ENCODE data around the gene RMRP. TPM values are rescaled to one million over a fixed set of nuclear protein-coding genes. Genes with fewer than 3 reads are reported as not detected.

Gene RMRP
- total RNA-seq, 1 donor from 2014 or later, result 21,148 TPM

DNA sequence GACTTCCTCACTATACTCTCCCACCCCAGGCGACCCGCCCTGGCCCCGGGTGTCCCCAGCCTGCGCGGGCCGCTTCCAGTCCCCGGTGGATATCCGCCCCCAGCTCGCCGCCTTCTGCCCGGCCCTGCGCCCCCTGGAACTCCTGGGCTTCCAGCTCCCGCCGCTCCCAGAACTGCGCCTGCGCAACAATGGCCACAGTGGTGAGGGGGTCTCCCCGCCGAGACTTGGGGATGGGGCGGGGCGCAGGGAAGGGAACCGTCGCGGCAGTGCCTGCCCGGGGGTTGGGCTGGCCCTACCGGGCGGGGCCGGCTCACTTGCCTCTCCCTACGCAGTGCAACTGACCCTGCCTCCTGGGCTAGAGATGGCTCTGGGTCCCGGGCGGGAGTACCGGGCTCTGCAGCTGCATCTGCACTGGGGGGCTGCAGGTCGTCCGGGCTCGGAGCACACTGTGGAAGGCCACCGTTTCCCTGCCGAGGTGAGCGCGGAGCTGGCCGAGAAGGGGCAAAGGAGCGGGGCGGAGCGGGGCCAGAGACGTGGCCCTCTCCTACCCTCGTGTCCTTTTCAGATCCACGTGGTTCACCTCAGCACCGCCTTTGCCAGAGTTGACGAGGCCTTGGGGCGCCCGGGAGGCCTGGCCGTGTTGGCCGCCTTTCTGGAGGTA is 18.0 kb upstream of the RMRP start:
- no peaks in the 10 kb centered on the region for H3K9me3 Mint-ChIP-seq
- peaks cover 7% of the 10 kb centered on the region for H3K4me1 Mint-ChIP-seq
- peak overlapping the region; percentile 69 for H3K27ac Mint-ChIP-seq
- no peaks in the 10 kb centered on the region for H3K36me3 Mint-ChIP-seq
- peak; percentile 84 to 87 for DNase-seq (ENCODE audit: low spot score in 2 of 2, unreplicated experiment in 2 of 2)
- no peaks in the 10 kb centered on the region for H3K27me3 Mint-ChIP-seq (ENCODE audit: low read depth)
- TF ChIP-seq, protein P1, sequence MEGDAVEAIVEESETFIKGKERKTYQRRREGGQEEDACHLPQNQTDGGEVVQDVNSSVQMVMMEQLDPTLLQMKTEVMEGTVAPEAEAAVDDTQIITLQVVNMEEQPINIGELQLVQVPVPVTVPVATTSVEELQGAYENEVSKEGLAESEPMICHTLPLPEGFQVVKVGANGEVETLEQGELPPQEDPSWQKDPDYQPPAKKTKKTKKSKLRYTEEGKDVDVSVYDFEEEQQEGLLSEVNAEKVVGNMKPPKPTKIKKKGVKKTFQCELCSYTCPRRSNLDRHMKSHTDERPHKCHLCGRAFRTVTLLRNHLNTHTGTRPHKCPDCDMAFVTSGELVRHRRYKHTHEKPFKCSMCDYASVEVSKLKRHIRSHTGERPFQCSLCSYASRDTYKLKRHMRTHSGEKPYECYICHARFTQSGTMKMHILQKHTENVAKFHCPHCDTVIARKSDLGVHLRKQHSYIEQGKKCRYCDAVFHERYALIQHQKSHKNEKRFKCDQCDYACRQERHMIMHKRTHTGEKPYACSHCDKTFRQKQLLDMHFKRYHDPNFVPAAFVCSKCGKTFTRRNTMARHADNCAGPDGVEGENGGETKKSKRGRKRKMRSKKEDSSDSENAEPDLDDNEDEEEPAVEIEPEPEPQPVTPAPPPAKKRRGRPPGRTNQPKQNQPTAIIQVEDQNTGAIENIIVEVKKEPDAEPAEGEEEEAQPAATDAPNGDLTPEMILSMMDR (IDR thresholded peaks at IDR 0.05; ENCODE audit: unreplicated experiment), result no peak
- H3K4me3 Mint-ChIP-seq, result peak overlapping the region; percentile 70

DNA sequence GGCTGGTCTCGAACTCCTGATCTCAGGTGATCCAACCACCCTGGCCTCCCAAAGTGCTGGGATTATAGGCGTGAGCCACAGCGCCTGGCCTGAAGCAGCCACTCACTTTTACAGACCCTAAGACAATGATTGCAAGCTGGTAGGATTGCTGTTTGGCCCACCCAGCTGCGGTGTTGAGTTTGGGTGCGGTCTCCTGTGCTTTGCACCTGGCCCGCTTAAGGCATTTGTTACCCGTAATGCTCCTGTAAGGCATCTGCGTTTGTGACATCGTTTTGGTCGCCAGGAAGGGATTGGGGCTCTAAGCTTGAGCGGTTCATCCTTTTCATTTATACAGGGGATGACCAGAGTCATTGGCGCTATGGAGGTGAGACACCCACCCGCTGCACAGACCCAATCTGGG is 17.4 kb upstream of the RMRP start:
- TF ChIP-seq, protein P1 (IDR thresholded peaks at IDR 0.05; ENCODE audit: unreplicated experiment), result no peak
- Mint-ChIP-seq H3K9me3 (no peaks in the 10 kb centered on the region), H3K27ac (peak overlapping the region; percentile 34), H3K4me3 (peak overlapping the region; percentile 70), H3K4me1 (peaks cover 7% of the 10 kb centered on the region), H3K27me3 (ENCODE audit: low read depth) (no peaks in the 10 kb centered on the region), H3K36me3 (no peaks in the 10 kb centered on the region)
- no peak for DNase-seq (ENCODE audit: low spot score in 2 of 2, unreplicated experiment in 2 of 2)

DNA sequence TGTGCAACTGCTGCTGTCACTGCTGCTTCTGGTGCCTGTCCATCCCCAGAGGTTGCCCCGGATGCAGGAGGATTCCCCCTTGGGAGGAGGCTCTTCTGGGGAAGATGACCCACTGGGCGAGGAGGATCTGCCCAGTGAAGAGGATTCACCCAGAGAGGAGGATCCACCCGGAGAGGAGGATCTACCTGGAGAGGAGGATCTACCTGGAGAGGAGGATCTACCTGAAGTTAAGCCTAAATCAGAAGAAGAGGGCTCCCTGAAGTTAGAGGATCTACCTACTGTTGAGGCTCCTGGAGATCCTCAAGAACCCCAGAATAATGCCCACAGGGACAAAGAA is 16.2 kb upstream of the RMRP start:
- peak overlapping the region; percentile 70 for H3K4me3 Mint-ChIP-seq
- peaks cover 13% of the 10 kb centered on the region for H3K4me1 Mint-ChIP-seq
- no peaks in the 10 kb centered on the region for H3K27me3 Mint-ChIP-seq (ENCODE audit: low read depth)
- H3K36me3 Mint-ChIP-seq, result no peaks in the 10 kb centered on the region
- TF ChIP-seq, protein P1 (IDR thresholded peaks at IDR 0.05; ENCODE audit: unreplicated experiment), result no peak
- H3K27ac Mint-ChIP-seq, result no peak overlapping the region
- no peaks in the 10 kb centered on the region for H3K9me3 Mint-ChIP-seq
- DNase-seq (ENCODE audit: low spot score in 2 of 2, unreplicated experiment in 2 of 2), result no peak

DNA sequence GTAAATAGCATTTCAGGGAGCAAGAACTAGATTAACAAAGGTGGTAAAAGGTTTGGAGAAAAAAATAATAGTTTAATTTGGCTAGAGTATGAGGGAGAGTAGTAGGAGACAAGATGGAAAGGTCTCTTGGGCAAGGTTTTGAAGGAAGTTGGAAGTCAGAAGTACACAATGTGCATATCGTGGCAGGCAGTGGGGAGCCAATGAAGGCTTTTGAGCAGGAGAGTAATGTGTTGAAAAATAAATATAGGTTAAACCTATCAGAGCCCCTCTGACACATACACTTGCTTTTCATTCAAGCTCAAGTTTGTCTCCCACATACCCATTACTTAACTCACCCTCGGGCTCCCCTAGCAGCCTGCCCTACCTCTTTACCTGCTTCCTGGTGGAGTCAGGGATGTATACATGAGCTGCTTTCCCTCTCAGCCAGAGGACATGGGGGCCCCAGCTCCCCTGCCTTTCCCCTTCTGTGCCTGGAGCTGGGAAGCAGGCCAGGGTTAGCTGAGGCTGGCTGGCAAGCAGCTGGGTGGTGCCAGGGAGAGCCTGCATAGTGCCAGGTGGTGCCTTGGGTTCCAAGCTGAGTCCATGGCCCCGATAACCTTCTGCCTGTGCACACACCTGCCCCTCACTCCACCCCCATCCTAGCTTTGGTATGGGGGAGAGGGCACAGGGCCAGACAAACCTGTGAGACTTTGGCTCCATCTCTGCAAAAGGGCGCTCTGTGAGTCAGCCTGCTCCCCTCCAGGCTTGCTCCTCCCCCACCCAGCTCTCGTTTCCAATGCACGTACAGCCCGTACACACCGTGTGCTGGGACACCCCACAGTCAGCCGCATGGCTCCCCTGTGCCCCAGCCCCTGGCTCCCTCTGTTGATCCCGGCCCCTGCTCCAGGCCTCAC is 15.6 kb upstream of the RMRP start, which contains the start of gene CA9:
Gene CA9 (plus strand): TSS at position 797 of the 893 bp plus-strand sequence. CDS start 32 bp downstream, at position 829.
- DNase-seq (ENCODE audit: low spot score in 2 of 2, unreplicated experiment in 2 of 2), result no peak

DNA sequence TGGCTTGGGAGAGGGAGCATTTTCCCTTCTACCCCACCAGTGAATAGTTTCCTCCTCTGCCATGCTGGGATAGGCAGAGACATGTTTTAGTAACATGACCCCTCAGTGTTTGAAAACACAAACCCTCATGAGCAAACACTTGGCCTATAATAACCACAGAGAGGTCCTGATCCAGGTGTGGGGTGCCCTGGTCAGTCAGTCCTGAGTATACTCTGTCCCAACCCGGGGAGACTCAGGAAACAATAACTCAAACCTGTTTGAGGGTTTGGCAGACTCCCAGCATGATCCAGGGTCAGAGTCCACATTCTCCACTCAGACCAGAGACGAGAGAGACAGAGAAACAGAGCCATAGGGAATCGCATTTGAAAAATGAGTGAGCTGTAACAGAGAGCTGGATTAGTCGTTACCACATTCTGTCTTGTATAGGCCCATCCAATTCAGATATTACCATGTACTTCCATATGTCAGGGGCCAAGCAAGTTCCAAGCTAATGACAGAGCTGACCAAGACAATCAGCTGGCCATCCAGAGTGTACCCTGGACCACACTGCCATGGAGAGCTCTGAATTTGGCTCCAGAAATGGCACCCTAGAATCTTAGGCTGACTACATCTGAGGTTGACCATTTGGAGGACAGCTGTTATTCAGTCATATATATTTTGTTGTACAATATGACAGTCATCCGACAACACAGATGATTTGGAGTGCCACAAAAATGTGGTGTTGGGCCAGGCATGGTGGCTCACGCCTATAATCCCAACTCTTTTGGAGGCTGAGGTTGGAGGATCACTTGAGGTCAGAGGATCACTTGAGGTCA is 11.7 kb upstream of the RMRP start:
- Mint-ChIP-seq H3K36me3 (no peaks in the 10 kb centered on the region), H3K4me1 (peaks cover 28% of the 10 kb centered on the region), H3K27ac (peak overlapping the region; percentile 74), H3K9me3 (no peaks in the 10 kb centered on the region), H3K27me3 (ENCODE audit: low read depth) (no peaks in the 10 kb centered on the region), H3K4me3 (no peak overlapping the region)
- TF ChIP-seq, protein P1 (IDR thresholded peaks at IDR 0.05; ENCODE audit: unreplicated experiment), result no peak
- DNase-seq (ENCODE audit: low spot score in 2 of 2, unreplicated experiment in 2 of 2), result no peak

More for the DNA sequence above, 15.6 kb upstream of the RMRP start, which contains the start of gene CA9:
- Mint-ChIP-seq H3K4me1 (peaks cover 16% of the 10 kb centered on the region), H3K27me3 (ENCODE audit: low read depth) (no peaks in the 10 kb centered on the region), H3K9me3 (no peaks in the 10 kb centered on the region), H3K4me3 (peak within 1 kb of the TSS; percentile 70), H3K27ac (peak within 1 kb of the TSS; percentile 23), H3K36me3 (no peaks in the 10 kb centered on the region)
- TF ChIP-seq, protein P1 (IDR thresholded peaks at IDR 0.05; ENCODE audit: unreplicated experiment), result no peak

All from mesothelial cell of epicardium (in vitro differentiated cells).